AG04449 (cell line): ENCODE results near the gene AKAIN1.

Source experiments
- CTCF ChIA-PET: fragments of 350-600 bp; formaldehyde crosslinking; extraction: SDS; loops from one replicate; lab custom pipeline; 2021; ENCODE audit warnings: antibody characterized with exemption; lab: Yijun Ruan, JAX
- POLR2A ChIA-PET: fragments of 400-600, 350-600 bp; formaldehyde crosslinking; extraction: SDS; loops from one replicate; lab custom pipeline; 2020; ENCODE audit warnings: antibody characterized with exemption, inconsistent platforms; lab: Yijun Ruan, JAX
- DNase-seq: peaks from one replicate; pipeline ENCODE4 v3.0.0-alpha.2; 2010; ENCODE audit warnings: low read depth, low spot score
- H3K4me3 ChIP-seq: 2 replicates; pipeline ENCODE4 v1.5.1; 2011; ENCODE audit warnings: low read depth, mild to moderate bottlenecking, control low read depth, low read length
- CTCF ChIP-seq: IDR thresholded peaks from one replicate; pipeline ENCODE4 v1.5.1; 2011; ENCODE audit warnings: mild to moderate bottlenecking, moderate library complexity, low read length, control low read depth, inconsistent platforms; ENCODE audit not compliant: insufficient read depth; ENCODE audit errors: missing control alignments

AKAIN1 gene

GRCh38 chr18:5146093-5146492 lies 51.0 kb downstream of the AKAIN1 start:
- TF ChIP-seq CTCF, result no peak
- ChIA-PET POLR2A (no interaction called here), CTCF (no interaction called here)
- H3K4me3 ChIP-seq, result no peak overlapping the region
- DNase-seq, result no peak

- ChIA-PET POLR2A (no interaction called here), CTCF (no interaction called here)
- DNase-seq, result no peak
- no peak for TF ChIP-seq CTCF
- H3K4me3 ChIP-seq, result no peak overlapping the region
Observed at GRCh38 chr18:5145168-5145825, 51.8 kb downstream of the AKAIN1 start.

GRCh38 chr18:5144629-5145028 lies 52.4 kb downstream of the AKAIN1 start:
- no peak for DNase-seq
- ChIA-PET CTCF (no interaction called here), POLR2A (no interaction called here)
- TF ChIP-seq CTCF, result no peak
- no peak overlapping the region for H3K4me3 ChIP-seq

- ChIA-PET POLR2A (no interaction called here), CTCF (no interaction called here)
- H3K4me3 ChIP-seq, result no peak overlapping the region
- TF ChIP-seq CTCF, result no peak
- no peak for DNase-seq
Observed at GRCh38 chr18:5142859-5143258, 54.2 kb downstream of the AKAIN1 start.

GRCh38 chr18:5142131-5142530 lies 54.9 kb downstream of the AKAIN1 start:
- H3K4me3 ChIP-seq, result no peak overlapping the region
- TF ChIP-seq CTCF, result no peak
- POLR2A ChIA-PET, result no interaction called here
- no peak for DNase-seq
- CTCF ChIA-PET, result no interaction called here

- CTCF ChIA-PET, result no interaction called here
- DNase-seq, result no peak
- TF ChIP-seq CTCF, result no peak
- no peak overlapping the region for H3K4me3 ChIP-seq
- POLR2A ChIA-PET, result no interaction called here
Observed at GRCh38 chr18:5137261-5137660, 59.8 kb downstream of the AKAIN1 start.
